Activated gamma-delta T cell treated with anti-CD3 and anti-CD28 coated beads, Interleukin-2, amount 50 U/mL, for 16 hours (primary cell): ENCODE data around the gene MYO9A.

Source experiments
- DNase-seq: peaks from one replicate; pipeline ENCODE4 v3.0.0-alpha.2; 2020; ENCODE audit warnings: low read depth

MYO9A gene

DNA sequence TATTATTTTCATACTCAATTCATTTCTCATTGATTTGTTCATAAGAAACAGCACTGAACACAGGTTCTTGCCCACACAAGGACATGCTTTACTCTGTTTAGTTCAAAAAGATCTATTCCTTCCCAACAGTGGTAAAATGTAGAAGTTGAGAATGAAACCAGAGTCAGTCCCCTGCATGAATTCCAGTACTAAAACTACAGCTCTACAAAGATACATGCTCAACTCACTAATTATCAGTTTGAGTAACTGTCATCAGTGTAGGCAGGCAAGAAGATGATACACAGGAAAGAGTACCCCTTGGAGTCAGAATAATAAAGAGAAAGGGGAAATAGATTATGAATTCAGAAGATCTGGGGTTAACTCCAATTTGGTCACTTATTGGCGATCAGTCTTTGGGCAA, 264.4 kb downstream of the MYO9A start:
- DNase-seq, result no peak

DNA sequence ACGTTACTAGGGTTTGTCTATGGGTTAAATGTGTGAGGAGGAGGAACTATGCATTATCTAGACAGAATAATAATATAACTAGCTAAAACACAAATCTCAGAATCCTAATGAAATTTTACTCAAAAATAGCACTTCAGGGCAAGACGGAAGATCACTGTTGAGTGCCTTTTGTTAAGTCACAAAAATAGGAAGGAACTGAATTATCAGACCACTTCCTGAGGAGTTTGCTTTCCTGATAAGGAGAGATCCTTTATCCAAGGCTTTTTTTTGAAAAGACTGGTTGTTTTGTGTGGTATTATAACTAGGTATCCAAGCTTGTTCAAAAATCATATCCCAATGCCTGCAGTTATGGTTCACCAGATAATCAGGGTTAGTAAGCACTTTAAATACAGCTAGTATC, 273.0 kb downstream of the MYO9A start:
- no peak for DNase-seq

DNA sequence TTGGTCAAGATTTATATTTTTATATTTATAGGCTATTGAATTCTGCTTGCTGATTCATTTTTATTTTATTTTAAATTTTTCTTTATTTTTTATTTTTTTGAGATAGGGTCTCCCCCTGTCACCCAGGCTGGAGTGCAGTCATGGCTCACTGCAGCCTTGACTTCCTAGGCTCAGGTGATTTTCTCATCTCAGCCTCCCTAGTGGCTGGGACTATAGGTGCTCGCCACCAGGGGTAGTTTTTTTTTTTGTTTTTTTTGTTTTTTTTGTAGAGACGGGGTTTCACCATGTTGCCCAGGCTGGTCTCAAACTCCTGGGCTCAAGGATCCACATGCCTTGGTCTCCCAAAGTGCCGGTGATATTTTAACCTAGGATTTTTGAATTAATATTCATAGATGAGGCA, 276.4 kb downstream of the MYO9A start:
- DNase-seq, result no peak

GRCh38 chr15:71830981-71831380, 287.0 kb downstream of the MYO9A start:
- DNase-seq, result no peak

GRCh38 chr15:71826196-71826595, 291.8 kb downstream of the MYO9A start:
- DNase-seq, result no peak

- no peak for DNase-seq
These were observed 292.8 kb downstream of the MYO9A start for GRCh38 chr15:71825021-71825730.

GRCh38 chr15:71823801-71824200, 294.1 kb downstream of the MYO9A start:
- DNase-seq, result no peak

DNA sequence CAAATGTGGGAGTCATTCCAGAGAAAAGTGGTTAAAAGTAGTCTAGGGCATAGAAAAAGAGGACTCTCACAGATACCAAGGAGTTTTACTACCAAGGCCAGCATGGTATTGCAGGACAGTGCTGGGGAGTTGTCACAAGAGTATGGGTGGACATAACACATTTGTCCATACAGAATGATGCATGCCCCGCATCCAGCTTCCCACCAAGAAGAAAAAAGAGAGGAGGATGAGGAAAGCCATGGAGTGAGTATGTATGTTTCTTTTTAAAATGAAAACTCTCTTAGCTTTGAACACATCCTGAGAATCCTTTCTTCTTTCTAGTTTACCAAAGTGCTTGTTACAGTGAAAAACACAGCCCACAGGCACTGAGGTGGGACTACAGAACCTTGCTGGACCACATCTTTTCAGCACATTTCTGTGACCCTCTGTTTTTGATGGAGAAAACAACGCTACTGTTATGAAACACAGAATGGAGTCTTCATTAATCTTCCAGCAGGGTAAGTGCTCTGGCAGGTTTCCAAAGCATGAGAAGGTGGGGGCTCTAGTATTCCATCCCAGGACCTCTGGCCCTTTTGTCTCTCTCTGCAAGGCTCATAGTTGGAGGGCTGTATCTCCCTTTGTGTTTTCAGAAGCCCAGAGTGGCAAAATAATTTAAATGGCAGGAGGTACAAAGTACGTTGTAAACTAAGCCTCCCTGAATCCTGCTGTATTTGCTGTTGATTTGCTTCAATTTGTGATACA, 294.9 kb downstream of the MYO9A start:
- no peak for DNase-seq

- no peak for DNase-seq
These were observed 296.3 kb downstream of the MYO9A start for GRCh38 chr15:71821547-71822129.

DNA sequence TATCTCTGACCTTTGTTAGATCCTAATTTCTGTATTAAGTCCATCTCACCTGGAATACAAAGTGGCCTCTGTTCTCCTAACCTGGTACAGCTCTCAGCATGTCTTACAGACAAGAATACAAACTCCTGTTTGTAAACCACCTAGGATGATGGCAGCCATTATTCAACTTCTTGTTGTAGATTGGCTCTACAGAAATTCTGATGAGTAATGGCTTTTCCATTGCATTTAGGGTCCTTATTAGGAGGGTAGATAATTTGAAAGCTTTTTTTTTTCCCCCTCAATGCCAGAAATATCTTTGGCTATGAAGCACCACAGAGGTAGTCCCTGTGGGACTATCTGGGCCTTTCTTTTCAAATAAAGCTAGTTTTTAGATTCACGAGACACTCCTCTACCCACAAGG, 297.8 kb downstream of the MYO9A start:
- DNase-seq, result no peak

GRCh38 chr15:71817351-71817750, 300.6 kb downstream of the MYO9A start:
- DNase-seq, result no peak

- DNase-seq, result no peak
These were observed 302.6 kb downstream of the MYO9A start for GRCh38 chr15:71815301-71815700.

GRCh38 chr15:71813723-71814470, 304.1 kb downstream of the MYO9A start:
- DNase-seq, result no peak

- no peak for DNase-seq
These were observed 304.8 kb downstream of the MYO9A start for GRCh38 chr15:71812966-71813722.

- DNase-seq, result no peak
These were observed 305.9 kb downstream of the MYO9A start for GRCh38 chr15:71811752-71812735.

DNA sequence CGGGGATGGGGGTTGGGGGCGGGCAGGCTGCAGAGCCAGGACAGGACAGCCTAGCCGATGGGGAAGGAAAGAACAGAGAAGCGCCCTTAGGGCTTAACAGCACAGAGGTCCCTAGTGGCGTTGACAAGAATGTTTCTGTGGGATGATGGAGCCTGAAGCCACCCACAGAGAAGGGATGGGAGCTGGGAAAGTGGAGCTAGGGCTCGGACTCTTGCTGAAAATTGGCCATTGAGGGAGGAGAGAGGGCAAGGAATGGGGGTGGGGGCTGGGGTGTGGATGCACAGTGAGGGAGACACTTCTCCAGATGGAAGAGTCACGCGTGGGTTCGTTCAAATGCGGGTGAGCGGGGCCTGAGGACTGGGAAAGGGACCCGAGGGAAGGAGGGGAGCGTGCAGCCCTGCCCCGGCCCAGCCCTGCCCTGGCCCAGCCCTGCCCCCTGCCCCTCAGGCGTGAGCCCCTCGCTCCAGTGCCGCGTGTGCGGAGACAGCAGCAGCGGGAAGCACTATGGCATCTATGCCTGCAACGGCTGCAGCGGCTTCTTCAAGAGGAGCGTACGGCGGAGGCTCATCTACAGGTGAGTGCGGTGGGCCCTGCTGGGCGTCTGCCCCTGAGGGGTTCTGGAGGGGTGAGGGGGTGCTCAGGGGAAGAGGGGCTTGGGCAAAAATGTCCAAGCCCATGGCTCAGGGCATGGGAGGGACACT, 306.8 kb downstream of the MYO9A start:
- DNase-seq, result no peak

GRCh38 chr15:71810256-71811035, 307.5 kb downstream of the MYO9A start, which contains the start of gene NR2E3:
Gene NR2E3 (plus strand): TSS chr15:71810554. CDS start chr15:71810744, 190 bp downstream.
- no peak for DNase-seq

DNA sequence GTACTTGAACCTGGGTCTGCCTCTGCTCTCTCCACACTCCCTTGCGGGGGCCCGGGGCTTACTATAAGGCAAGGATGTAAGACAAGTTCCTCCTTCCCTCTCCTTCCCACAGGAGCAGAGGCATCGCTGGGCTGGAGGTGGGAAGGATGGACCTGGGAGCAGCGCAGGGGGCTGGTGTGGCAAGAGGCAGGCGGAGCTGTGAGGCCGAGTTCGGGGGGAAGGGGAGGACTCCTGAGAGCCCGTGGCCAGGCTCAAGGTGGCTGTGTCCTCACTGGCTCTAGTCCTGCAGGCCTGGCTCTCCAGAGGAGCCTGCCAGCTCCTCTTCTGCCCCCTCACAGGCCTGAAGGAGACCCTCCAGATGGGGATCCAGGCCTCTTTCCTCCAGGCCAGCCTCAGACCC, 308.6 kb downstream of the MYO9A start:
- no peak for DNase-seq
